Hematopoietic multipotent progenitor cell (in vitro differentiated cells): Measurements from ENCODE around the gene ZNF496. TPM values are rescaled to one million over a fixed set of nuclear protein-coding genes. Genes with fewer than 3 reads are reported as not detected.
"Not testable (repeated sequence)": the region's sequence is repeated elsewhere in the genome, so short reads cannot be mapped to it uniquely, and the experiment has no call there.

ENCODE experiments used
- DNase-seq, 3 donors: peaks; one replicate each; pipeline ENCODE4 v3.0.0-alpha.2; 2011 to 2015; ENCODE audit warnings: low read depth in 2 of 3, low spot score in 2 of 3
- small RNA-seq: library from RNA; depleted of rRNA; stranded (forward); fragments of <200 nt; gene quantifications from one replicate; pipeline ENCODE3, GENCODE V24; 2012
- total RNA-seq: library from RNA; depleted of rRNA; stranded (reverse); fragments of >200 nt; gene quantifications from one replicate; pipeline ENCODE4 v1.2.3, GENCODE V29; 2012

The ZNF496 gene
- total RNA-seq, 1 donor: 53.1 TPM

- not testable (repeated sequence) for DNase-seq
Measured at GRCh38 chr1:247255772-247256171, 75.9 kb downstream of the ZNF496 start, which contains the start of gene VN1R5. VN1R5 (plus strand) TSS chr1:247256072.

DNA sequence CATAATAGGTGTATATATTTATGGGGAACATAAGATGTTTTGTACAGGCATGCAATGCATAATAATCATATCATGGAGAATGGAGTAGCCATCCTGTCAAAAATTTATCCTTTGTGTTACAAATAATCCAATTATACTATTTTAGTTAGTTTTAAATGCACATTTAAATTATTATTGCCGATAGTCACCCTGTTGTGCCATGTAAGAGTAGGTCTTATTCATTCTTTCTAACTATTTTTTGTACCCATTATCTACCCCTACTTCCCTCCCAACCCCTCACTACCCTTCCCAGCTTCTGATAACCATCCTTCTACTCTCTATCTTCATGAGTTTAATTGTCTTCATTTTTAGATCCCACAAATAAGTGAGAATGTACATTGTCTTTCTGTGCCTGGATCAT, 84.1 kb downstream of the ZNF496 start:
- DNase-seq: no peak

Small RNA genes lying within 50 kb of the gene (small RNA-seq; reads per million reads assigned to genes)
- gene RF00019: not detected

Other genes starting within 250 kb of the ZNF496 start
- gene ZNF669, start 227.5 kb downstream of the ZNF496 start, total RNA-seq: 15.6 TPM
- 46.9 TPM for gene ZNF124, start 159.8 kb downstream of the ZNF496 start, total RNA-seq
- not detected for gene VN1R5, start 75.8 kb downstream of the ZNF496 start, total RNA-seq
- 18.0 TPM for gene NLRP3, start 84.3 kb upstream of the ZNF496 start, total RNA-seq
- not detected for gene OR2B11, start 126.2 kb upstream of the ZNF496 start, total RNA-seq
- 0.27 TPM for gene OR2C3, start 204.6 kb upstream of the ZNF496 start, total RNA-seq
- 16.4 TPM for gene GCSAML, start 217.3 kb upstream of the ZNF496 start, total RNA-seq